Endothelial cell (in vitro differentiated cells): Measurements from ENCODE around the gene KCNE3. TPM values are rescaled to one million over a fixed set of nuclear protein-coding genes. Genes with fewer than 3 reads are reported as not detected.

Experiments used
- DNase-seq: peaks from one replicate; pipeline ENCODE4 v3.0.0; 2021; ENCODE audit warnings: low spot score
- H3K27ac Mint-ChIP-seq: one replicate; pipeline ENCODE4 v1.8.0; 2021; ENCODE audit warnings: mixed read lengths, inconsistent platforms; ENCODE audit not compliant: unreplicated experiment
- H3K27me3 Mint-ChIP-seq: one replicate; pipeline ENCODE4 v1.8.0; 2021; ENCODE audit warnings: mild to moderate bottlenecking, moderate library complexity, mixed read lengths, inconsistent platforms; ENCODE audit not compliant: unreplicated experiment
- H3K36me3 Mint-ChIP-seq: one replicate; pipeline ENCODE4 v1.8.0; 2021; ENCODE audit warnings: mild to moderate bottlenecking, low read depth, mixed read lengths, inconsistent platforms; ENCODE audit not compliant: unreplicated experiment
- H3K4me1 Mint-ChIP-seq: one replicate; pipeline ENCODE4 v1.8.0; 2021; ENCODE audit warnings: mild to moderate bottlenecking, mixed read lengths, inconsistent platforms; ENCODE audit not compliant: unreplicated experiment
- H3K4me3 Mint-ChIP-seq: one replicate; pipeline ENCODE4 v1.8.0; 2021; ENCODE audit warnings: mild to moderate bottlenecking, mixed read lengths, inconsistent platforms; ENCODE audit not compliant: unreplicated experiment
- H3K9me3 Mint-ChIP-seq: one replicate; pipeline ENCODE4 v1.8.0; 2021; ENCODE audit warnings: mixed read lengths, inconsistent platforms; ENCODE audit not compliant: unreplicated experiment
- CTCF ChIP-seq: fragments of 200-600 bp; sonication (generic); IDR thresholded peaks from one replicate; pipeline ENCODE4 v1.5.0; 2021; ENCODE audit warnings: antibody characterized with exemption; ENCODE audit not compliant: unreplicated experiment
- total RNA-seq: library from RNA; stranded (reverse); fragmentation: NEBNext Ultra II Directional; extraction: Animal tissue kit (Norgen Biotek cat#: 25700); gene quantifications from one replicate; pipeline ENCODE4 v1.2.1, GENCODE V29; 2021; ENCODE audit not compliant: unreplicated experiment

KCNE3 gene
- total RNA-seq, 1 donor from 2014 or later, result 29.4 TPM

- TF ChIP-seq CTCF, result no peak
- H3K9me3 Mint-ChIP-seq, result no peaks in the 10 kb centered on the region
- peaks cover 3% of the 10 kb centered on the region for H3K4me1 Mint-ChIP-seq
- H3K27me3 Mint-ChIP-seq, result no peaks in the 10 kb centered on the region
- H3K36me3 Mint-ChIP-seq, result no peaks in the 10 kb centered on the region
- no peak for DNase-seq
- no peak overlapping the region for H3K27ac Mint-ChIP-seq
- no peak overlapping the region for H3K4me3 Mint-ChIP-seq
Measured at GRCh38 chr11:74447720-74448119, 19.6 kb downstream of the KCNE3 start.

GRCh38 chr11:74446532-74446938 is 20.8 kb downstream of the KCNE3 start:
- H3K27ac Mint-ChIP-seq, result no peak overlapping the region

GRCh38 chr11:74444173-74444826 is 23.0 kb downstream of the KCNE3 start:
- Mint-ChIP-seq H3K36me3 (no peaks in the 10 kb centered on the region), H3K4me1 (no peaks in the 10 kb centered on the region), H3K9me3 (no peaks in the 10 kb centered on the region), H3K4me3 (no peak overlapping the region), H3K27me3 (no peaks in the 10 kb centered on the region), H3K27ac (no peak overlapping the region)
- no peak for DNase-seq
- no peak for TF ChIP-seq CTCF

More at GRCh38 chr11:74446532-74446938, 20.8 kb downstream of the KCNE3 start:
- Mint-ChIP-seq H3K27me3 (no peaks in the 10 kb centered on the region), H3K36me3 (no peaks in the 10 kb centered on the region), H3K4me1 (peaks cover 3% of the 10 kb centered on the region), H3K4me3 (no peak overlapping the region), H3K9me3 (no peaks in the 10 kb centered on the region)
- TF ChIP-seq CTCF, result no peak
- DNase-seq, result no peak

GRCh38 chr11:74443071-74443864 is 24.1 kb downstream of the KCNE3 start:
- Mint-ChIP-seq H3K4me1 (no peaks in the 10 kb centered on the region), H3K27ac (no peak overlapping the region), H3K36me3 (no peaks in the 10 kb centered on the region), H3K27me3 (no peaks in the 10 kb centered on the region), H3K9me3 (no peaks in the 10 kb centered on the region), H3K4me3 (no peak overlapping the region)
- TF ChIP-seq CTCF, result no peak
- DNase-seq, result no peak

GRCh38 chr11:74442636-74443035 is 24.7 kb downstream of the KCNE3 start:
- no peak overlapping the region for H3K4me3 Mint-ChIP-seq
- H3K4me1 Mint-ChIP-seq, result no peaks in the 10 kb centered on the region
- no peak overlapping the region for H3K27ac Mint-ChIP-seq
- DNase-seq, result no peak
- no peaks in the 10 kb centered on the region for H3K9me3 Mint-ChIP-seq
- no peaks in the 10 kb centered on the region for H3K27me3 Mint-ChIP-seq
- H3K36me3 Mint-ChIP-seq, result no peaks in the 10 kb centered on the region
- TF ChIP-seq CTCF, result no peak
